ENCODE results near the gene SEC11A. TPM values are rescaled to one million over a fixed set of nuclear protein-coding genes. Genes with fewer than 3 reads are reported as not detected.
A peak's percentile ranks its signal among the peaks of the same experiment; 100 is the strongest.

SEC11A gene
- polyA plus RNA-seq, 3 donors = 111 to 166 (median 154) TPM

- Histone ChIP-seq H3K9me3 (replicated peaks in 1 of 2; ENCODE audit: control insufficient read depth in 1 of 2, insufficient read depth in 1 of 2, low read length in 2 of 2) (no peaks in the 10 kb centered on the region), H3K27ac (ENCODE audit: low read depth in 1 of 2, low read length in 2 of 2) (peak overlapping the region in 1 of 2 donors; percentile 85), H3K4me1 (ENCODE audit: control insufficient read depth in 1 of 2, insufficient read depth in 2 of 2, low read length in 2 of 2) (peaks cover 30 to 48% of the 10 kb centered on the region in 2 donors), H3K4me2 (replicated peaks; ENCODE audit: extremely low read depth, low read length, poor library complexity, severe bottlenecking) (peak overlapping the region; percentile 73), H3K36me3 (replicated peaks in 1 of 2; ENCODE audit: control insufficient read depth in 1 of 2, insufficient read depth in 2 of 2, low read length in 2 of 2) (peaks cover 14 to 24% of the 10 kb centered on the region in 2 donors), H3K79me2 (ENCODE audit: insufficient read depth, low read length) (peaks cover 28% of the 10 kb centered on the region), H4K20me1 (ENCODE audit: insufficient read depth, low read length) (no peaks in the 10 kb centered on the region), H3K9ac (ENCODE audit: insufficient read depth, low read length, poor library complexity, severe bottlenecking) (peak overlapping the region; percentile 74), H3K4me3 (replicated peaks in 1 of 3; ENCODE audit: low read depth in 2 of 3, low read length in 3 of 3) (peak overlapping the region; percentile 38 to 85 (median 84)), H2AFZ (ENCODE audit: insufficient read depth, low read depth, low read length, poor library complexity, severe bottlenecking) (peak overlapping the region; percentile 92), H3K27me3 (ENCODE audit: control insufficient read depth in 2 of 2, insufficient read depth in 2 of 2, low read length in 2 of 2) (no peaks in the 10 kb centered on the region)
- peak overlapping the region; percentile 87 to 88 for H3K4me3 Mint-ChIP-seq
- WGBS (ENCODE audit: insufficient coverage) = 6% methylated on average over 15 of the region's 23 CpGs
- peak overlapping the region; percentile 16 to 80 (median 59) for H3K27ac Mint-ChIP-seq
- H3K36me3 Mint-ChIP-seq = peaks cover 16 to 35% of the 10 kb centered on the region in 2 donors
- peaks cover 40% of the 10 kb centered on the region for H3K4me1 Mint-ChIP-seq
- no peak for DNase-seq
- no peaks in the 10 kb centered on the region for H3K9me3 Mint-ChIP-seq
- H3K27me3 Mint-ChIP-seq (ENCODE audit: low read depth in 3 of 3) = no peaks in the 10 kb centered on the region
- TF ChIP-seq CTCF (IDR thresholded peaks at IDR 0.05) = no peak
- intact Hi-C loops (cut with micrococcal nuclease) = no loop called here
Observed at GRCh38 chr15:84634228-84634837, 81.6 kb downstream of the SEC11A start.

GRCh38 chr15:84633311-84634227 is 82.4 kb downstream of the SEC11A start:
- Mint-ChIP-seq H3K36me3 (peaks cover 12 to 27% of the 10 kb centered on the region in 2 donors), H3K27ac (peak overlapping the region; percentile 57 to 94 (median 91)), H3K4me3 (peak overlapping the region; percentile 88 to 99), H3K27me3 (ENCODE audit: low read depth in 3 of 3) (no peaks in the 10 kb centered on the region), H3K9me3 (no peaks in the 10 kb centered on the region), H3K4me1 (peaks cover 40% of the 10 kb centered on the region)
- Histone ChIP-seq H3K4me2 (replicated peaks; ENCODE audit: extremely low read depth, low read length, poor library complexity, severe bottlenecking) (peak overlapping the region; percentile 73), H3K9ac (ENCODE audit: insufficient read depth, low read length, poor library complexity, severe bottlenecking) (peak overlapping the region; percentile 74), H4K20me1 (ENCODE audit: insufficient read depth, low read length) (no peaks in the 10 kb centered on the region), H3K4me3 (replicated peaks in 1 of 3; ENCODE audit: low read depth in 2 of 3, low read length in 3 of 3) (peak overlapping the region; percentile 38 to 85 (median 84)), H3K36me3 (replicated peaks in 1 of 2; ENCODE audit: control insufficient read depth in 1 of 2, insufficient read depth in 2 of 2, low read length in 2 of 2) (peaks cover 9 to 17% of the 10 kb centered on the region in 2 donors), H3K79me2 (ENCODE audit: insufficient read depth, low read length) (peaks cover 28% of the 10 kb centered on the region), H3K9me3 (replicated peaks in 1 of 2; ENCODE audit: control insufficient read depth in 1 of 2, insufficient read depth in 1 of 2, low read length in 2 of 2) (no peaks in the 10 kb centered on the region), H3K27ac (ENCODE audit: low read depth in 1 of 2, low read length in 2 of 2) (peak overlapping the region in 1 of 2 donors; percentile 85), H3K27me3 (ENCODE audit: control insufficient read depth in 2 of 2, insufficient read depth in 2 of 2, low read length in 2 of 2) (no peaks in the 10 kb centered on the region), H2AFZ (ENCODE audit: insufficient read depth, low read depth, low read length, poor library complexity, severe bottlenecking) (peak overlapping the region; percentile 92), H3K4me1 (ENCODE audit: control insufficient read depth in 1 of 2, insufficient read depth in 2 of 2, low read length in 2 of 2) (peaks cover 30 to 48% of the 10 kb centered on the region in 2 donors)
- intact Hi-C loops (cut with micrococcal nuclease) = no loop called here
- TF ChIP-seq CTCF (IDR thresholded peaks at IDR 0.05) = no peak
- DNase-seq = peak; percentile 55 to 70 (median 68)
- under 1% methylated on average over 105 of the region's 105 CpGs for WGBS (ENCODE audit: insufficient coverage)

Measured in CD14-positive monocyte (primary cell).